Panc1 (cell line): ENCODE measurements around the gene RABGAP1L. TPM values are rescaled to one million over a fixed set of nuclear protein-coding genes. Genes with fewer than 3 reads are reported as not detected.

Experiments used
- ATAC-seq: fragments of 200-7000 bp; cut with Tn5 transposase; 2 replicates; pipeline ENCODE4 v1.9.1; 2020; ENCODE audit warnings: mild to moderate bottlenecking, moderate library complexity
- BruUV-seq: library from RNA; stranded (reverse); fragments of 400-500 nt; replicated peaks from 2 replicates; lab custom pipeline; 2021; lab: Mats Ljungman, UMichigan
- CTCF ChIA-PET: fragments of 300-600 bp; sonication (Branson Sonifier 250); formaldehyde crosslinking; loops from one replicate; lab custom pipeline; 2022; ENCODE audit warnings: antibody characterized with exemption; lab: Charles Lee
- POLR2A ChIA-PET: fragments of 300-600 bp; sonication (Branson Sonifier 250); formaldehyde crosslinking; loops from one replicate; lab custom pipeline; 2022; ENCODE audit warnings: antibody characterized with exemption; lab: Charles Lee
- DNase-seq: peaks from one replicate; pipeline ENCODE4 v3.0.0-alpha.2; 2010; ENCODE audit warnings: low read depth, low spot score
- H3K27ac ChIP-seq: 2 replicates; pipeline ENCODE4 v1.5.1; 2011; ENCODE audit warnings: mild to moderate bottlenecking, low read length, inconsistent platforms
- H3K27me3 ChIP-seq: fragments of 200-500 bp; sonication (Bioruptor generic); 2 replicates; pipeline ENCODE4 v1.6.0; 2014; ENCODE audit warnings: low read length, inconsistent platforms; ENCODE audit not compliant: control insufficient read depth, insufficient read depth
- H3K36me3 ChIP-seq: fragments of 200-500 bp; sonication (Bioruptor generic); 2 replicates; pipeline ENCODE4 v1.5.1; 2014; ENCODE audit warnings: inconsistent platforms, mild to moderate bottlenecking, low read length, moderate library complexity; ENCODE audit not compliant: control insufficient read depth, insufficient read depth
- H3K4me1 ChIP-seq: 2 replicates; pipeline ENCODE4 v1.5.1; 2011; ENCODE audit warnings: inconsistent platforms, mild to moderate bottlenecking, low read length, moderate library complexity; ENCODE audit not compliant: control insufficient read depth, insufficient read depth
- H3K4me3 ChIP-seq, 2 experiments: 2 replicates each; pipeline ENCODE4 v1.5.1; 2011 to 2012; ENCODE audit warnings: low read depth in 2 of 2, low read length in 2 of 2, mild to moderate bottlenecking in 2 of 2, inconsistent platforms in 1 of 2, moderate library complexity in 1 of 2
- H3K9me3 ChIP-seq: fragments of 200-500 bp; sonication (Bioruptor generic); 2 replicates; pipeline ENCODE4 v1.5.1; 2014; ENCODE audit warnings: low read depth, mild to moderate bottlenecking, inconsistent platforms, low read length, moderate library complexity; ENCODE audit not compliant: control insufficient read depth, insufficient read depth
- POLR2AphosphoS5 ChIP-seq: IDR thresholded peaks from 2 replicates; pipeline ENCODE4 v1.6.1; 2012; ENCODE audit warnings: mild to moderate bottlenecking, low read depth, low read length, moderate library complexity
- SIN3A ChIP-seq: IDR thresholded peaks from 2 replicates; pipeline ENCODE4 v1.6.1; 2012; ENCODE audit warnings: low read depth, mild to moderate bottlenecking, low read length, moderate library complexity, borderline replicate concordance; ENCODE audit not compliant: insufficient read depth
- TCF7L2 ChIP-seq: IDR thresholded peaks from 2 replicates; pipeline ENCODE4 v1.6.1; 2011; ENCODE audit warnings: mild to moderate bottlenecking, low read depth, low read length, inconsistent platforms
- in situ Hi-C: cut with HindIII; loops from 2 replicates; pipeline ENCODE4 v1.10.0; 2016; ENCODE audit warnings: low sequenced_read_pairs, low pct_unique_long_range_greater_than_20kb
- intact Hi-C: fragments of 100-400 bp; cut with micrococcal nuclease; formaldehyde crosslinking; loops from one replicate; pipeline ENCODE4 v1.10.0; 2022; ENCODE audit not compliant: unreplicated experiment
- total RNA-seq: library from RNA; stranded (reverse); gene quantifications from one replicate; pipeline ENCODE4 v1.2.1, GENCODE V29; 2021; ENCODE audit not compliant: unreplicated experiment
- TF ChIP-seq, protein P1 (sequence below), 2 experiments: IDR thresholded peaks; 2 replicates each; pipeline ENCODE4 v1.6.1; 2011 to 2012; ENCODE audit warnings: low read depth in 2 of 2, control low read depth in 1 of 2, low read length in 1 of 2, mild to moderate bottlenecking in 1 of 2, moderate library complexity in 1 of 2; ENCODE audit not compliant: insufficient read depth in 1 of 2
- TF ChIP-seq, protein P2 (sequence below): fragments of 450-650 bp; IDR thresholded peaks from 2 replicates; pipeline ENCODE4 v1.5.1; 2017; ENCODE audit warnings: mild to moderate bottlenecking

The RABGAP1L gene
- total RNA-seq, 1 experiment from 2014 or later: 37.0 TPM

DNA sequence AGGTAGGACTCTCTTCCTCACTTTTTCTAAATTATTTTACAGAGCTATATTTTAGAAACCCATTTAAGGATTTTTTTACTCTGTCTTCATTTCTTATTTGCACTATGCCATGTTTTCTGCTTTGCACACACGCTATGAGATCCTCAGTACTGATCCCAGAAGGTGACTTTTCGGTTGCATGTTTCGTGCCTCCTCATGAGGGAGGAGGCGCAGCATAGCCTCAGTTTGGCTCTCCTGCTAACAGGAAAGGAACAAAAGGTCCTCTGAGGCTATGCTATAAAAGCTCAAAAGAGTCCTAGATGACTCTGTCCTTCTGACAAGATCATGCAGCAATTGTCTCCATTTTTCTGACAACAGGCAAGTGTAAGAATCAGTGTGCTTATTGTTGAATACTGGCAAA, 478.2 kb downstream of the RABGAP1L start:
- H3K27me3 ChIP-seq: no peaks in the 10 kb centered on the region
- no peak overlapping the region for H3K4me3 ChIP-seq
- H3K9me3 ChIP-seq: no peaks in the 10 kb centered on the region
- intact Hi-C loops (no loop called here), in situ Hi-C loops (no loop called here)
- DNase-seq (no peak), ATAC-seq (no peak)
- POLR2A ChIA-PET: no interaction called here
- CTCF ChIA-PET: no interaction called here
- no TSS peak for BruUV-seq
- no peaks in the 10 kb centered on the region for H3K4me1 ChIP-seq
- TF ChIP-seq POLR2AphosphoS5: no peak
- TF ChIP-seq, protein P1, sequence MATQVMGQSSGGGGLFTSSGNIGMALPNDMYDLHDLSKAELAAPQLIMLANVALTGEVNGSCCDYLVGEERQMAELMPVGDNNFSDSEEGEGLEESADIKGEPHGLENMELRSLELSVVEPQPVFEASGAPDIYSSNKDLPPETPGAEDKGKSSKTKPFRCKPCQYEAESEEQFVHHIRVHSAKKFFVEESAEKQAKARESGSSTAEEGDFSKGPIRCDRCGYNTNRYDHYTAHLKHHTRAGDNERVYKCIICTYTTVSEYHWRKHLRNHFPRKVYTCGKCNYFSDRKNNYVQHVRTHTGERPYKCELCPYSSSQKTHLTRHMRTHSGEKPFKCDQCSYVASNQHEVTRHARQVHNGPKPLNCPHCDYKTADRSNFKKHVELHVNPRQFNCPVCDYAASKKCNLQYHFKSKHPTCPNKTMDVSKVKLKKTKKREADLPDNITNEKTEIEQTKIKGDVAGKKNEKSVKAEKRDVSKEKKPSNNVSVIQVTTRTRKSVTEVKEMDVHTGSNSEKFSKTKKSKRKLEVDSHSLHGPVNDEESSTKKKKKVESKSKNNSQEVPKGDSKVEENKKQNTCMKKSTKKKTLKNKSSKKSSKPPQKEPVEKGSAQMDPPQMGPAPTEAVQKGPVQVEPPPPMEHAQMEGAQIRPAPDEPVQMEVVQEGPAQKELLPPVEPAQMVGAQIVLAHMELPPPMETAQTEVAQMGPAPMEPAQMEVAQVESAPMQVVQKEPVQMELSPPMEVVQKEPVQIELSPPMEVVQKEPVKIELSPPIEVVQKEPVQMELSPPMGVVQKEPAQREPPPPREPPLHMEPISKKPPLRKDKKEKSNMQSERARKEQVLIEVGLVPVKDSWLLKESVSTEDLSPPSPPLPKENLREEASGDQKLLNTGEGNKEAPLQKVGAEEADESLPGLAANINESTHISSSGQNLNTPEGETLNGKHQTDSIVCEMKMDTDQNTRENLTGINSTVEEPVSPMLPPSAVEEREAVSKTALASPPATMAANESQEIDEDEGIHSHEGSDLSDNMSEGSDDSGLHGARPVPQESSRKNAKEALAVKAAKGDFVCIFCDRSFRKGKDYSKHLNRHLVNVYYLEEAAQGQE (IDR thresholded peaks at IDR 0.05; ENCODE audit: insufficient read depth in 1 of 2, low read depth in 2 of 2, low read length in 1 of 2): no peak
- TF ChIP-seq, protein P2, sequence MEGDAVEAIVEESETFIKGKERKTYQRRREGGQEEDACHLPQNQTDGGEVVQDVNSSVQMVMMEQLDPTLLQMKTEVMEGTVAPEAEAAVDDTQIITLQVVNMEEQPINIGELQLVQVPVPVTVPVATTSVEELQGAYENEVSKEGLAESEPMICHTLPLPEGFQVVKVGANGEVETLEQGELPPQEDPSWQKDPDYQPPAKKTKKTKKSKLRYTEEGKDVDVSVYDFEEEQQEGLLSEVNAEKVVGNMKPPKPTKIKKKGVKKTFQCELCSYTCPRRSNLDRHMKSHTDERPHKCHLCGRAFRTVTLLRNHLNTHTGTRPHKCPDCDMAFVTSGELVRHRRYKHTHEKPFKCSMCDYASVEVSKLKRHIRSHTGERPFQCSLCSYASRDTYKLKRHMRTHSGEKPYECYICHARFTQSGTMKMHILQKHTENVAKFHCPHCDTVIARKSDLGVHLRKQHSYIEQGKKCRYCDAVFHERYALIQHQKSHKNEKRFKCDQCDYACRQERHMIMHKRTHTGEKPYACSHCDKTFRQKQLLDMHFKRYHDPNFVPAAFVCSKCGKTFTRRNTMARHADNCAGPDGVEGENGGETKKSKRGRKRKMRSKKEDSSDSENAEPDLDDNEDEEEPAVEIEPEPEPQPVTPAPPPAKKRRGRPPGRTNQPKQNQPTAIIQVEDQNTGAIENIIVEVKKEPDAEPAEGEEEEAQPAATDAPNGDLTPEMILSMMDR: no peak
- no peak for TF ChIP-seq TCF7L2
- TF ChIP-seq SIN3A: no peak
- H3K36me3 ChIP-seq: no peaks in the 10 kb centered on the region; the same call in 1 of the 2 replicates
- H3K27ac ChIP-seq: no peak overlapping the region

GRCh38 chr1:174639461-174639860, 480.1 kb downstream of the RABGAP1L start:
- Histone ChIP-seq H3K36me3 (no peaks in the 10 kb centered on the region; the same call in 1 of the 2 replicates), H3K4me1 (no peaks in the 10 kb centered on the region), H3K27me3 (no peaks in the 10 kb centered on the region), H3K4me3 (no peak overlapping the region), H3K9me3 (no peaks in the 10 kb centered on the region), H3K27ac (no peak overlapping the region)
- ATAC-seq (no peak), DNase-seq (no peak)
- ChIA-PET CTCF (no interaction called here), POLR2A (no interaction called here)
- intact Hi-C loops: no loop called here
- in situ Hi-C loops: no loop called here
- BruUV-seq: no TSS peak
- TF ChIP-seq SIN3A (no peak), TCF7L2 (no peak), POLR2AphosphoS5 (no peak)
- TF ChIP-seq, protein P2: no peak
- TF ChIP-seq, protein P1 (IDR thresholded peaks at IDR 0.05; ENCODE audit: insufficient read depth in 1 of 2, low read depth in 2 of 2, low read length in 1 of 2): no peak
